Choroid plexus epithelial cell (primary cell): ENCODE results near the gene LRRC23.
"Not testable (repeated sequence)": the region's sequence is repeated elsewhere in the genome, so short reads cannot be mapped to it uniquely, and the experiment has no call there.

Experiments
- DNase-seq: peaks from one replicate; pipeline ENCODE4 v3.0.0-alpha.2; 2010; ENCODE audit warnings: low read depth
- H3K4me3 ChIP-seq: 2 replicates; pipeline ENCODE4 v1.5.1; 2011; ENCODE audit warnings: low read depth, mild to moderate bottlenecking, control low read depth, low read length, moderate library complexity
- CTCF ChIP-seq: conservative IDR thresholded peaks from 2 replicates; pipeline ENCODE4 v1.5.1; 2011; ENCODE audit warnings: low read depth, mild to moderate bottlenecking, control low read depth, inconsistent platforms, low read length, moderate library complexity

Gene LRRC23

GRCh38 chr12:6868211-6869048 lies 36.2 kb upstream of the LRRC23 start:
- DNase-seq = peak; percentile 38
- TF ChIP-seq CTCF = peak; percentile 47
- peak overlapping the region; percentile 91 for H3K4me3 ChIP-seq

- peak; percentile 90 for TF ChIP-seq CTCF
- peak; percentile 81 for DNase-seq
- H3K4me3 ChIP-seq = peak overlapping the region; percentile 91
These were observed 35.3 kb upstream of the LRRC23 start for GRCh38 chr12:6869049-6870021.

- H3K4me3 ChIP-seq, DNase-seq: not testable (repeated sequence)
These were observed 34.3 kb upstream of the LRRC23 start for GRCh38 chr12:6870304-6870703.

- no peak for TF ChIP-seq CTCF
- H3K4me3 ChIP-seq = no peak overlapping the region
- no peak for DNase-seq
These were observed 33.3 kb upstream of the LRRC23 start for GRCh38 chr12:6871052-6871957.

GRCh38 chr12:6872073-6873048 lies 32.3 kb upstream of the LRRC23 start:
- TF ChIP-seq CTCF = peak; percentile 92
- peak overlapping the region; percentile 81 for H3K4me3 ChIP-seq
- DNase-seq = peak; percentile 77

- peak within 1 kb of the TSS; percentile 81 for H3K4me3 ChIP-seq
- TF ChIP-seq CTCF = no peak
- DNase-seq = peak; percentile 96
These were observed 31.3 kb upstream of the LRRC23 start, which contains the start of gene SPSB2 for GRCh38 chr12:6873094-6874014. TSS of gene SPSB2 (minus strand) at chr12:6873303. CDS start at chr12:6872901, 402 bp downstream.

- DNase-seq = not testable (repeated sequence)
- peak overlapping the region; percentile 81 for H3K4me3 ChIP-seq
These were observed 30.6 kb upstream of the LRRC23 start for GRCh38 chr12:6874015-6874368.

GRCh38 chr12:6879824-6880223 lies 24.8 kb upstream of the LRRC23 start:
- not testable (repeated sequence) for DNase-seq, H3K4me3 ChIP-seq
